COR-L47 (cell line): ENCODE data around the gene CDC16.
"Not testable (repeated sequence)": the region's sequence is repeated elsewhere in the genome, so short reads cannot be mapped to it uniquely, and the experiment has no call there.

ENCODE experiments used
- DNase-seq: peaks from one replicate; lab custom pipeline; 2025; lab: John Stamatoyannopoulos, UW

The CDC16 gene

GRCh38 chr13:114263578-114263977 lies 28.9 kb downstream of the CDC16 start:
- DNase-seq: no peak

- DNase-seq: not testable (repeated sequence)
These were observed 29.6 kb downstream of the CDC16 start for GRCh38 chr13:114264313-114264712.

DNA sequence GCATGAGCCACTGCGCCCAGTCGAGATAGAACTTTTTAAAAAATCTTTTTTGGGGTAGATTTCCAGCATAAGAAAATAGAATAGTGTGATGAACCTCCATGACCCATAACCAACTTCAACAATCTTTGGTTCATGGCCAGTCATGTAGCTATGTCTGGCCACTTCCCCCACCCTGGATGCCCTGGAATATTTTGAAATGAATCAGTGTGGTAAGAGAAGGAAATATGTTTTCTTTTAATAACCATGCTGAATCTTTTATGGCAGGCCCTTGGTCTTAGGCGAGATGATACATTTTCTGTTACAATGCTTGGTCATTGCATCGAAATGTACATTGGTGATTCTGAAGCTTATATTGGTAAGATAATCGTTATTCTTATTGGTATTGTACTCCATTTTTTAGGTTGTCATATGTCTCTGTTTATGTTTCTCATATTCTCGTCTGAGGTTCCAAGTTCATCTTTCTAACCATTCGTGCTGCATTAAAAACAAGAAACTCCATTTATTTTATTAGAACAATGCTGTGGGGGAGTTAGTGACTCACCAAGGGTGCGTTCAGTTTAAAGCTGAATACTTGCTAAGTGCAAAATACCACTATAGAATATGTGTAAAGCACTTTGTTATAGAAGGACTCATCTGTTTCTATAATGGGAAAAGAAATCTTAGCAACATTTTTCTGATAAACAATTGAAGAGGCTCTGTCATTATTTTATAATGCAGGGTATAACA lies 30.4 kb downstream of the CDC16 start:
- no peak for DNase-seq

DNA sequence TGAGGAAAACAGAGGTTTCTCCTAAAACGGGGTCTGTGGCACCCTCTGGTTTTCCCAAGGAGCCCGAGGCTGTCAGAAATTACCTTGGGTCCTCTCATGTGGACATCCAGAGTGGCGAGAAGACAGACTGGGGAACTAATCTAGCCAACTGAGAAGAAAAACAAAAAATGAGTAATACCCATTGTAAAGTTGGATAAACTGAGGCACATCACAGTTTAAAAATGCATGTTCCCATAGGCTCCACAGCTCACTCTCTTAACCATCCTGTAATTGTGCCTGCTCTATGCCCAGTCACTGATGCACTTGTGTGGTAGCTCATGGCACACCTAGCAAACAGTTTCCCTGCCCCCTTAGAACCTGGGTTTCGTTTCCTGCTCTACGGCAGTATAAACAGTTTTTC lies 31.5 kb downstream of the CDC16 start:
- DNase-seq: no peak

DNA sequence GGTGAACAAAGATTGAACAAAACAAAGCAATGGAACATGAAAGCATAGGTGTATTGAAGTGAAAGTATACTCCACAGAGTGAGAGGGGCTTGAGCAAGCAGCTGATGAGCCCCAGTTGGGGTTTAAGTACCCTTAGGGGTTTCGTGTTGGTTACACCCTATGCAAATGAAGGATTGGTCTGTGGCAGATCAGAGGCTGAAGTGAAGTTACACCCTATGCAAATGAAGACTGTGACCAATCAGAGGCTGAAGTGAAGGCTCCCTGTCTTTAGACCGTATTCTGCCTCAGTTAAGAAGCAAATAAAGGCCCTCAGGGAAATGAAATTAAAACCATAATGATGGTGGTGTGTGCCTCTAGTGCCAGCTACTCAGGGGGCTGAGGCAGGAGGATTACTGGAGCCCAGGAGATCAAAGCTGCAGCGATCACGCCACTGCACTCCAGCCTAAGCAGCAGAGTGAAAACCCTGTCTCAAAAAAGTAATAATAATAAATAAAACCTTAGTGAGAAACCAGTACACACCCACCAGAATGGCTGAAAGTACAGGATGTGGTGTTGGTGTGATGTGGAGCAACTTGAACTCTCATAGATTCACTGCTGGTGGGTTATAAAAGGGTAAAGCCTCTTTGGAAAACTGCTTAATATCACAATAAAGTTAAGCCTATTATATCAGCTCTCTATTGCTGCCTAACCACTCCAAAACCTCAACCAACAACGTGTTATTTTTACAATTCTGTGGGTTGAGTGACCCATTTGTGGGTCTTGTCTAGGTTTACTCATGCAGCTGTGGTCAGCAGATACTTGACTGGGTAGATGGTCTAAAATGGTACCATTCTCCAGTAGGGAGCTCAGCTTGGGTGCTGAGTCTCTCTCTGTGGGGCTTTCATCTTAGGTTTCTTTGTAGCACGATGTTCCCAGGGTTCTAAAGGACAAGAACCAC lies 33.9 kb downstream of the CDC16 start:
- DNase-seq: no peak

- no peak for DNase-seq
These were observed 34.6 kb downstream of the CDC16 start for GRCh38 chr13:114269281-114269770.

GRCh38 chr13:114272977-114273376 lies 38.3 kb downstream of the CDC16 start:
- DNase-seq: no peak

DNA sequence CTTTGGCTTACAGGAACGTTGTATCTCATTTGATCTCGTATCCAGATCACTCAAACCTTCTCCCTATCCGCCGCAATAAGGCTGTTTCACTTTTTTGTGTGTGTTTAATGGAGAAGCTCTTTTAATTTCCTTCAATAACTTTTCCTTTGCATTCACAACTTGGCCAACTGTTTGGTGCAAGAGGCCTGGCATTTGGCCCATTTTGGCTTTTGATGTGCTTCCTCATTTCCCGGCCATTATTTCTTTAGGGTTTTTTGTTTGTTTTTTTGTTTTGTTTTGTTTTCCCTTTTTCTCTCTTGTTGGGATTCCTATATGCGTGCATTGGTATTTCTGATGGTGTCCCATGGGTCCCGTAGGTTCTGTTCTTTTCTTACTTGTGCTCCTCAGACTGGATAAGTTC lies 40.6 kb downstream of the CDC16 start:
- no peak for DNase-seq

- DNase-seq: no peak
These were observed 44.4 kb downstream of the CDC16 start for GRCh38 chr13:114279146-114279545.

DNA sequence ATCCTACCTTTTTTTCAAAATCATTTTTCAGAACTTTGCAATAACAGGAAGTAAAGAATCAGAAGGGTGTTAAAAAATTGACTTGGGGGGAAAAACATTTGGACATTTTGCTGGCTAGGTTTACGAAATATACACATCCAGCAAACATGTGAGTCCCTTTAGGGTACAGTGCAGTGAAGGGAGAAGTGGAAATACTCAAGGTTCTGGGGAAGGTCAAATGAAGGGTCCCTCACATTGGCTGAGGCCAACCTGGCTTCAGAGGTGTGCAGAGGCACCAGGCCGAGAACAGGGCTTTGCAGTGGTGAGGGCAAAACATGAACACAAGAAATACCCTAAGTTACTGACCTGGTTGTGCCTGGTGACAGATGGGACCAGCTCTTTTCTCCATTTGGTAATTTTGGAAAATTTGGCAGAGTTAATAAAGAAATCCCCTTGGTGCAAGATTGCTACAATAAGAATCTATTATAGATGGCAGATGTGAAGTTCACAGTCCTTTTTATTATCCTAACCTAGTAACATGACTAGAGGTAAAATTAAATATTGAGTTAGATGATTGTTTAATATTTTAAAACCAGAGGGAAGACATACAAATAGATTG lies 45.2 kb downstream of the CDC16 start:
- no peak for DNase-seq

GRCh38 chr13:114281351-114282040 lies 46.8 kb downstream of the CDC16 start, which contains the start of gene UPF3A:
Gene UPF3A, plus strand, starts transcription at chr13:114281601. Its CDS starts 39 bp downstream, at chr13:114281640.
- peak; percentile 97 for DNase-seq

DNA sequence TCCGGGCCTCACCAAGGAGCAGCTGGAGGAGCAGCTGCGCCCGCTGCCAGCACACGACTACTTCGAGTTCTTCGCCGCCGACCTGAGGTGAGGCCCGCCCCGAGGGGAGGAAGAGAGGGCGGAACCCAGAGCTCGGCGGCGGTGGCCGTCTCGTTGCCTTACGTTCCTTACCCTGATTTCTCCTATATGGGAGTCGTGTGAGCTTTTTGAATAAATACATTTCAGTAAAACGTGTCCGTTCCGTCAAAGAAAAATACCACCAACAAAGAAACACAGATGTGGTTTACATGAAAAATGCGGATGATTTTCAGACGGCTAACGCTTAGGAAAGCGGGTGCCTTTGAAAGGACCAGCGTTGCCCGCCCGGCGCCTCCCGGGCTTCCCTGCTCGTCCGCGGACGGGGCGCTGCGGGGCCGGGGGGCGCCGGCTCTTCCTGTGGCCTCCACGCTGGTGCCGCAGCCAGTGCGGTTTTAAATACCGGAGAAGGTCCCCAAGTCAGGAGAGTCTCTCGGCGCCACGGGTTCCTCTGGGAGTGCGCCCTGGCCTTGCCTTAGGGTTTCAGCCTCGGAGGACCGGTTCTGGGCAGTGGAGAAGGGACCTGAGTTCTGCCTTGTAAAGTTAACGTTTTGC lies 47.5 kb downstream of the CDC16 start:
- peak; percentile 97 for DNase-seq

- no peak for DNase-seq
These were observed 48.9 kb downstream of the CDC16 start for GRCh38 chr13:114283576-114283975.

DNA sequence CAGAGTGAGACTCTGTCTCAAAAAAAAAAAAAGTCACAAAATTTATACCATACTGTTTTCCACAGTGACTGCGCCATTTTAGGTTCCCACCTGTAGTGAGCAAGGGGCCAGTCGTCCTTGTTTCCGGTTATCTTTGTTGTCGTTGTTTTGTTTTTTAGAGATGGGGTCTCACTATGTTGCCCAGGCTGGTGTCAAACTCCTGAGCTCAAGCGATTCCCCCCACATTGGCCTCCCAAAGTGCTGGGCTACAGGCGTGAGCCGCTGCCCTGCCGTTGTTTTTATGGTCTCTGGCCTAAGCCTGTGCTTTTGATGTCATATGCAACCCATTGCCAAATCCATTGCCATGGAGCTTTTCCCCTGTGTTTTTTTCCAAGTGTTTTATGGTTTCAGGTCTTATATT lies 50.0 kb downstream of the CDC16 start:
- no peak for DNase-seq

- no peak for DNase-seq
These were observed 50.6 kb downstream of the CDC16 start for GRCh38 chr13:114285166-114285808.

GRCh38 chr13:114286808-114287207 lies 52.1 kb downstream of the CDC16 start:
- no peak for DNase-seq

DNA sequence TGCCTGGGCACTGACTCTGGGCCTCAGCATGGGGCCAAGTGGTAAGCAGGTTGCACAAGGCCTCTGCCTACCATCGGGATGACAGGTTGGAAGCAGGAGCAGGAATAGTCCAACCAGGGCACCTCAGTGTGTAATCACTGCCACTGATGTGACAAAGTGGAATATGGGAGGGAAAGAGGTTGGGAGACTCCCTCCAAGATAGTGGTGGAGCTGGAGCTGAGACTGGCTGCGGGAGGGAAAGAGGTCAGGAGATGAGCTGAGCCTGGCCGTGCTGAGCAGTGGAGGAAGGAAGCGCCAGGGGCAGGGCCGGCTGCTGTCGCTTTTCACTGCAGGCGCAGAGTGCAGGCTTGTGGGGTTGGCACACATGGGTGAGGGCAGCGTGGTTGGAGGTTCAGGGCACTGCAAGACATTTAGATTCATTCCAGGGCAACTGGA lies 53.5 kb downstream of the CDC16 start:
- no peak for DNase-seq

GRCh38 chr13:114296448-114296847 lies 61.8 kb downstream of the CDC16 start:
- DNase-seq: no peak

GRCh38 chr13:114296902-114297301 lies 62.2 kb downstream of the CDC16 start:
- no peak for DNase-seq

DNA sequence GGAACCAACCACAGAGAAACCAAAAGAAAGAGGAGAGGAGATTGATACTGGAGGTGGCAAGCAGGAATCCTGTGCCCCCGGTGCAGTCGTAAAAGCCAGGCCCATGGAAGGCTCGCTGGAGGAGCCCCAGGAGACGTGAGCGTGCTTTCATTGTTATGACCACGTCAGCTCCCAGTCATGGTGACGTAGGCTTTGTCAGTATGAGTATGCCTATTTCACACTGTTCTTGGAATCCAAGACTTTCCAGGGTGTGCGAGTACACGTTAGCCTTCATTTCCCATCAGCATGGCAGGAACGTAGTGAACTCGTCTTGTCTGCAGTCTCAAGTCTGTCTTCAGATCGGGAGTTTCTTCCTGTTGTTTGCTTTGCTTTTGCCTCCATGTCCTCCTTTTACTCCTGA lies 64.2 kb downstream of the CDC16 start:
- DNase-seq: no peak
